AG09309 (cell line): ENCODE results near the gene NARF.
"Not testable (repeated sequence)": the region's sequence is repeated elsewhere in the genome, so short reads cannot be mapped to it uniquely, and the experiment has no call there.

Source experiments
- DNase-seq: peaks from one replicate; pipeline ENCODE4 v3.0.0-alpha.2; 2010; ENCODE audit warnings: low read depth
- H3K4me3 ChIP-seq: 2 replicates; pipeline ENCODE4 v1.5.1; 2011; ENCODE audit warnings: mild to moderate bottlenecking, low read depth, low read length, moderate library complexity; ENCODE audit not compliant: control insufficient read depth
- TF ChIP-seq, protein P1 (sequence below): IDR thresholded peaks from 2 replicates; pipeline ENCODE4 v1.5.1; 2011; ENCODE audit warnings: mild to moderate bottlenecking, low read depth, low read length, inconsistent platforms; ENCODE audit not compliant: insufficient read depth, control insufficient read depth; ENCODE audit errors: missing control alignments

Gene NARF

DNA sequence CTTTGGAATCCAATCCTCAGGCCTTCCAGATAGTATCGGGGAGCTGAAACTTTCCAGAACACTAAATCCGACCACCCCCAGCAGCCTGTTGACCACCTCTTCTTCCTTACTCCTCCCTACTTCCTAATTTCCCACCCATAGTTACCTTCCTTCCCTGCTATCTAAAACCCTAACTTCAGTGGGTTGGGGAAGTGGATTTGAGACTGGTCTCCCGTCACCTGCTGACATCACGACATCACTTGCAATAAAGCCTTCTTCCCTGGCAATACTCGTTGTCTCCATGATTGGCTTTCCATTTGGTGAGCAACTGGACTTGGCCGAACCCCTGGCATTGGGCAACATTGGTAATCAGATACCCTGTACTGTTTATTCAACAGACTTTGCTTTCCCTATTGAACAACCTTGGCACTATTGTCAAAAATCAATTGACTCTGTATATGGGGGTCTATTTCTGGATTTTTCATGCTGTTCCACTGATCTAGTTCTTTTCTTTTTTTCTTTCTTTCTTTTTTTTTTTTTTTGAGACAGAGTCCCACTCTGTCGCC, 49.2 kb downstream of the NARF start:
- DNase-seq = no peak
- no peak overlapping the region for H3K4me3 ChIP-seq
- TF ChIP-seq, protein P1, sequence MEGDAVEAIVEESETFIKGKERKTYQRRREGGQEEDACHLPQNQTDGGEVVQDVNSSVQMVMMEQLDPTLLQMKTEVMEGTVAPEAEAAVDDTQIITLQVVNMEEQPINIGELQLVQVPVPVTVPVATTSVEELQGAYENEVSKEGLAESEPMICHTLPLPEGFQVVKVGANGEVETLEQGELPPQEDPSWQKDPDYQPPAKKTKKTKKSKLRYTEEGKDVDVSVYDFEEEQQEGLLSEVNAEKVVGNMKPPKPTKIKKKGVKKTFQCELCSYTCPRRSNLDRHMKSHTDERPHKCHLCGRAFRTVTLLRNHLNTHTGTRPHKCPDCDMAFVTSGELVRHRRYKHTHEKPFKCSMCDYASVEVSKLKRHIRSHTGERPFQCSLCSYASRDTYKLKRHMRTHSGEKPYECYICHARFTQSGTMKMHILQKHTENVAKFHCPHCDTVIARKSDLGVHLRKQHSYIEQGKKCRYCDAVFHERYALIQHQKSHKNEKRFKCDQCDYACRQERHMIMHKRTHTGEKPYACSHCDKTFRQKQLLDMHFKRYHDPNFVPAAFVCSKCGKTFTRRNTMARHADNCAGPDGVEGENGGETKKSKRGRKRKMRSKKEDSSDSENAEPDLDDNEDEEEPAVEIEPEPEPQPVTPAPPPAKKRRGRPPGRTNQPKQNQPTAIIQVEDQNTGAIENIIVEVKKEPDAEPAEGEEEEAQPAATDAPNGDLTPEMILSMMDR = no peak

DNA sequence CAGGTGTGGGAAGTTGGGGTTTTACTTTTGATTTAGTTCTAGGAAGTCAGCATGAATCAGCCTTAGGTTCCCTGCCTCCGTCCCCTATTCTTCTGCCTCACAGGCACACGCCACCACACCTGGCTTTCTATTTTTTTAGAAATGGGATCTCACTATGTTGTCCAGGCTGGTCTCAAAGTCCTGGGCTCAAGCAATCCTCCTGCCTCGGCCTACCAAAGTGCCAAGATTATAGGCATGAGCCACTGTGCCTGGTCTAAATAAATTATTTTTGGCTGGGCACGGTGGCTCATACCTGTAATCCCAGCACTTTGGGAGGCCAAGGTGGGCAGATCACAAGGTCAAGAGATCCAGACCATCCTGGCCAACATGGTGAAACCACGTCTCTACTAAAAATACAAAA, 53.1 kb downstream of the NARF start:
- H3K4me3 ChIP-seq, DNase-seq: not testable (repeated sequence)

DNA sequence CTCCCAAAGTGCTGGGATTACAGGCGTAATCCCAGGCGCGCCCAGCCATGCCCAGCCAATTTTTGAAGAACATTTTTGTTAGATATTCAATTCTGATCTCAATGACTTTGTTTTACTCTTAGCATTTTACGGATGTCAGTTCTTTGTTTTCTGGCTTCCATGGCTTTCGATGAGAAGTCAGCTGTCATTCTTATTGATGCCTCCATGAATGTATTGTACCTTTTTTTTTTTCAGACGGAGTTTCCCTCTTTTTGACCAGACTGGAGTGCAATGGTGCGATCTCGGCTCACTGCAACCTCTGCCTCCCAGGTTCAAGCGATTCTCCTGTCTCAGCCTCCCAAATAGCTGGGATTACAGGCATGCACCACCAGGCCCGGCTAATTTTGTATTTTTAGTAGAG, 55.3 kb downstream of the NARF start:
- H3K4me3 ChIP-seq, DNase-seq: not testable (repeated sequence)

DNA sequence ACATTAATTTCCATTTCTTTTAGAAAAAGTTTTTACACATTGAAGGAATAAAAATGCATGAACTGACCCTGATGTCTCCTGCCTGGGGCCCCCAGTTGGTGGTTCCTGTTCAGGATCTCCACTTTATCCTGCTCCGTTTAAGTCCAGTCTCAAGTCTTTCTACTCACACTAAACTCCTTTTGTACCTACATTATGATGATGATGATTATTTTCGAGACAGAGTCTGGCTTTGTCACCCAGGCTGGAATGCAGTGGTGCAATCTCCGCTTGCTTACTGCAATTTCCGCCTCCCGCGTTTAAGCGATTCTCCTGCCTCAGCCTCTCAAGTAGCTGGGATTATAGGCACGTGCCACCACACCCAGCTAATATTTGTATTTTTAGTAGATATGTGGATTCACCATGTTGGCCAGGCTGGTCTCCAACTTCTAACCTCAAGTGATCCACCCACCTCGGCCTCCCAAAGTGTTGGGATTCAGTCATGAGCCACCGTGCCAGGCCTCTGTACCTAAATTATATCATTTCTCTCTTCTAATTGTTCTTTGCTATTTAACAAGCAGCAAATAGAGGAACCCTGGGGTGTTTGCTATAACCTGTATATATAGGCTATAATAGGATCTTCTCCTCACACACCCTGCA, 58.8 kb downstream of the NARF start:
- H3K4me3 ChIP-seq = no peak overlapping the region
- TF ChIP-seq, protein P1 = no peak
- peak; percentile 77 for DNase-seq

DNA sequence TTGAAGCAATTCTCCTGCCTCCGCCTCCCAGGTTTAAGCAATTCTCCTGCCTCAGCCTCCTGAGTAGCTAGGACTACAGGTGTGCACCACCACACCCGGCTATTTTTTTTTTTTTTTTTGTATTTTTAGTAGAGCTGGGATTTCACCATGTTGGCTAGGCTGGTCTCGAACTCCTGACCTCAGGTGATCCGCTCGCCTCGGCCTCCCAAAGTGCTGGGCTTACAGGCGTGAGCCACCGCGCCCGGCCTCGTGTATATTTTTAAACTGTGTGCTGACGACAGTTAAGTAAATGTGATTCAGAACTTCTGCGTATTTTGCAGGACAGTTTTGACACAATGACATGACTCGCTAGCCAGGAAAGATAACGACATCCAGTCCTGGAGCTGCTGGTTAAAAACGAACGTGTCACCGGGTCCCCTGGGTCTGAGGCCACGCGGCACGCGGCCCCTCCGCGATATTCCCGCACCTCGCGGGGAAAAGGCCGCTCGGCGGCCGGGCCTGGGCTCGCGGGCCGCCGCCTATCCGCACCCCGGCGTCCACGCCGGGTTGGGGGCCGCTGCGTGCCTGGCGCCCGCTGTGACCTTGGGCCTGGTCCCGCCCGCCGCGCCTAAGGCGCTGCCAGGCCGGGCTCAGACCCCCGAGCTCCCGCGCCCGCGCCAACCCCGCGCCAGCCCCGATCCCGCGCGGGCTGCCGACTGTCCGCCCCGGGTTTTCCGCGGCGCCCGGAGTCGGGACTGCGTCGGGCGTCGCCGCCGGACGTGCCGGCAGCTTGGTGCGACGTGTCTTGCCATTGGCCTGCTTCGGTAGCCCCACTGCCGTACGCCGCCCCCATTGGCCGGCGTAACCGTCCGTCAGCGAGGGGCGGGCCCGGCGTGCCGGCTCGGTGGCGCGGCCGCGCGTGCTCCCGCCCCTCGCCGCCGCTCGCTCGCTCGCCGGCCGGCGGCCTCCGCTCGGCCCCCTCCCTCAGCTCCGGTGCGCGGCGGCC, 60.6 kb downstream of the NARF start, which contains the start of gene FOXK2:
Gene FOXK2, plus strand, starts transcription at position 907 of the 985 bp plus-strand sequence. CDS start 157 bp downstream, outside the sequence.
- peak; percentile 85 for DNase-seq
- TF ChIP-seq, protein P1 = no peak
- H3K4me3 ChIP-seq = peak within 1 kb of the TSS; percentile 74

DNA sequence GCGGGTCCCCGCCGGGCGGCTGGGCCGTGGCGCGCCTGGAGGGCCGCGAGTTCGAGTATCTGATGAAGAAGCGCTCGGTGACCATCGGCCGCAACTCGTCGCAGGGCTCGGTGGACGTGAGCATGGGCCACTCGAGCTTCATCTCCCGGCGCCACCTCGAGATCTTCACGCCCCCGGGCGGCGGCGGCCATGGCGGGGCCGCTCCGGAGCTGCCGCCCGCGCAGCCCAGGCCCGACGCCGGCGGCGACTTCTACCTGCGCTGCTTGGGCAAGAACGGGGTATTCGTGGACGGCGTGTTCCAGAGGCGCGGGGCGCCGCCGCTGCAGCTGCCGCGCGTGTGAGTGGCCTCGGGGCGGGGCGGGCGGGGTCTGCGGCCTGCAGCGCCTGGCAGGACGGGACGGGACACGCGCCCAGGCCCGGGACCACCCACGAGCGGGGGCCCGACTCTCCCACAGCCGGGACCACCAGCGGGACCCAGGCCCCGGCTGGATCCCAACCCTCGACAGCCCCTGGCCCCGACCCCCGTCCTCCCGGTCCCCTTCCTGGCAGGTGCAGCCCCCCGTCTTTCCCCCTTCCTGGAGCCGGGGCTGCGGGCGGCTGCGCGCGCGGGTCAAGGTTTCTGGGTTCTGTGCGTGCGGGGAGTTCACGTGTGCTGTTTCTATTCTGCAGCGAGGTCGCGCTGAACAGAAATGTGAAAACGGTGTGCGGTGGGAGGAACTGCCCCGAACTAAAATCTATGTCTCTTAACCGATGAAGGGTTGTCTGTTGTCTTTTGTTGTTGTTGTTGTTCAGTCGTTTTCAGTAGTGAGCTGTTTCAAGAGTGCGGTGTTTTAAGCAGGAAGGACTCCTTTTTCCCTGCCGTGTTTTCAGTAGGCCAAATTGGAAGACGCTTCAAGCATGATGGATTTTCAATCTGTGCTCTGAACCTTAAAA, 61.7 kb downstream of the NARF start:
- TF ChIP-seq, protein P1 = no peak
- no peak for DNase-seq
- H3K4me3 ChIP-seq = peak overlapping the region; percentile 74

DNA sequence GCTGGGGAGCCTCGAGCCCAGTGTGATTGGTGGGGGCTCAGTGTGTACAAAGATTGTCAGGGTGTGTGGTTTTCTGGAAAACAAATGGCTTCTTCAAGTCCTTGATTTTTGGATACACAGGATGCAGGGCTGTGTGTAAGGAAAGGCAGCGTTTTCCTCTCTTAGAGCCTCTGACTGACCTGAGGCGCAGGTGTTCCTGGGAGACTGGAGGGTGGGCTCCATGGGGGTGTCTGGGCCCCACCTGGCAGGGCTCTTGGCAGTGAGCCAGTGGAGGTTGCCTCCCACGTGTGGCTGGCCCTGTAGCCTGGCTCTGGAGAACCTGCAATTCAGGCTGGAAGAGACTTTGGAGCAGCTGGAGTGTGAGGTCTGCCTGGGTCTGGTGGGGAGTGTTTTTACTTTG, 66.0 kb downstream of the NARF start:
- TF ChIP-seq, protein P1 = no peak
- DNase-seq = no peak
- no peak overlapping the region for H3K4me3 ChIP-seq
